Measurements from ENCODE around the gene GSG1L2.
A peak's percentile ranks its signal among the peaks of the same experiment; 100 is the strongest.

The GSG1L2 gene

GRCh38 chr17:9843152-9844010 is 21.5 kb upstream of the GSG1L2 start:
- H3K4me3 ChIP-seq (ENCODE audit: low read depth in 1 of 2, low read length in 2 of 2): no peak overlapping the region
- no peak overlapping the region for H3K27ac ChIP-seq (ENCODE audit: low read depth, low read length)

DNA sequence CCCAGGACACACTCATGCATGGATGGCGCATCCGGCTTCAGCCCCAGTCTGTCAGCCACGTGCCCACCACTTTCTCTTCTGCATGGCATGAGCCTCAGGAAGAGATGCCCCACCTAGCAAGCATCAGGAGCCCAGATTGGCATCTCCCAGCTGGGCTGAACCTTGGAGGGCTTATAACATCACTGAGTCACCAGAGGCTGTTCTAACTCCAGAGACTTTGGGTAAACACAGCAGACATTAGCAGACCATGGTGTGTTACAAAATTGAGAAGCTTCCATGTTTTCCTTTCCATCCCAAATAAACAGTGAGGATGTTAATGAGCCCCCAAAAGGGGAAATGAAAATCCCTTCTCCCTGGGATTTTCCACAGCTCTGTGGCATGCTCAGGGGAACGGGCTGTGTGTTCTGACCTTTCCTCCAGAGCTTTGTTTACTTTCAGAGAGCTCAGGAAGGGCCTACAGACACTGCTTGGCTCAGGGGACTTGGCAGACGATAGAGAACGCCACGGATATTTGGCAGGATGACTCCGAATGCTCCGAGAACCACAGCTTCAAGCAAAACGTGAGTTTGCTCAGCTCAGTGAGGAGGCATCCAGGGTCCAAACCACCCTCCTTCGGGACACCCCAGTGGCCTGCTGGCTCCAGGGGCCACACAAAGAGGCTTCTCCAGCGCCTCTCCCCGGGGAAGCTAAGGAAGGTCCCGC is 20.3 kb upstream of the GSG1L2 start:
- Histone ChIP-seq H3K4me3 (ENCODE audit: low read depth in 1 of 2, low read length in 2 of 2) (no peak overlapping the region), H3K27me3 (ENCODE audit: control insufficient read depth in 1 of 2, insufficient read depth in 2 of 2, low read length in 2 of 2) (no peaks in the 10 kb centered on the region), H3K36me3 (ENCODE audit: insufficient read depth, low read length) (no peaks in the 10 kb centered on the region), H3K27ac (ENCODE audit: low read depth, low read length) (peak overlapping the region; percentile 93), H3K9me3 (ENCODE audit: low read length) (no peaks in the 10 kb centered on the region), H3K9ac (ENCODE audit: low read length) (peak overlapping the region; percentile 15), H3K4me1 (ENCODE audit: insufficient read depth, low read length) (peaks cover 49% of the 10 kb centered on the region)

More at GRCh38 chr17:9843152-9844010, 21.5 kb upstream of the GSG1L2 start:
- H3K36me3 ChIP-seq (ENCODE audit: insufficient read depth, low read length): no peaks in the 10 kb centered on the region
- H3K27me3 ChIP-seq (ENCODE audit: control insufficient read depth in 1 of 2, insufficient read depth in 2 of 2, low read length in 2 of 2): no peaks in the 10 kb centered on the region
- no peaks in the 10 kb centered on the region for H3K9me3 ChIP-seq (ENCODE audit: low read length)
- peaks cover 38% of the 10 kb centered on the region for H3K4me1 ChIP-seq (ENCODE audit: insufficient read depth, low read length)
- no peak overlapping the region for H3K9ac ChIP-seq (ENCODE audit: low read length)

DNA sequence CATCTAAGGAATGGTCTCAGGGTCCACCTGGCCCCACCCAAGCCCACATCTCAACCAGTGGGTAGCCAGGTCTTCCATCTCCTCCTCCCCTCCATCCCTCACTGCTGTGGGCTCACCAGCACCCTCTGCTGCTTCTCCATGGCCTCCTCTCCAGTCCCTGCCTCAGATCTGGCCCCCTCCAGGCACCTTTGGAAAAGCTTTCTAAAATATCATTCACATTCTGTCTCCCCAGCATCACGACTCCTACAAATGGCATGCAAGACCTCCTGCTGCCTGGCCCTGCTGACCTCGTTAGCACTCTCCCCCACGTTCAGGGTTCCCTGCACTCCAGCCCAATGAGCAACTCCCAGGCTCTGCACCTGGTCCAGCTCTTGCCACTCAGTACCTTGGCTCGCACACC is 17.6 kb upstream of the GSG1L2 start:
- Histone ChIP-seq H3K9ac (ENCODE audit: low read length) (no peak overlapping the region), H3K9me3 (ENCODE audit: low read length) (no peaks in the 10 kb centered on the region), H3K4me3 (ENCODE audit: low read depth in 1 of 2, low read length in 2 of 2) (no peak overlapping the region), H3K36me3 (ENCODE audit: insufficient read depth, low read length) (no peaks in the 10 kb centered on the region), H3K4me1 (ENCODE audit: insufficient read depth, low read length) (peaks cover 51% of the 10 kb centered on the region), H3K27ac (ENCODE audit: low read depth, low read length) (no peak overlapping the region), H3K27me3 (ENCODE audit: control insufficient read depth in 1 of 2, insufficient read depth in 2 of 2, low read length in 2 of 2) (no peaks in the 10 kb centered on the region)

- H3K4me1 ChIP-seq (ENCODE audit: insufficient read depth, low read length): peaks cover 38% of the 10 kb centered on the region
- H3K9ac ChIP-seq (ENCODE audit: low read length): no peak overlapping the region
- H3K4me3 ChIP-seq (ENCODE audit: low read depth in 1 of 2, low read length in 2 of 2): peak overlapping the region in 1 of 2 donors; percentile 7
- H3K27ac ChIP-seq (ENCODE audit: low read depth, low read length): no peak overlapping the region
- H3K36me3 ChIP-seq (ENCODE audit: insufficient read depth, low read length): no peaks in the 10 kb centered on the region
- H3K27me3 ChIP-seq (ENCODE audit: control insufficient read depth in 1 of 2, insufficient read depth in 2 of 2, low read length in 2 of 2): no peaks in the 10 kb centered on the region
- no peaks in the 10 kb centered on the region for H3K9me3 ChIP-seq (ENCODE audit: low read length)
Observed at GRCh38 chr17:9837551-9838471, 15.9 kb upstream of the GSG1L2 start.

DNA sequence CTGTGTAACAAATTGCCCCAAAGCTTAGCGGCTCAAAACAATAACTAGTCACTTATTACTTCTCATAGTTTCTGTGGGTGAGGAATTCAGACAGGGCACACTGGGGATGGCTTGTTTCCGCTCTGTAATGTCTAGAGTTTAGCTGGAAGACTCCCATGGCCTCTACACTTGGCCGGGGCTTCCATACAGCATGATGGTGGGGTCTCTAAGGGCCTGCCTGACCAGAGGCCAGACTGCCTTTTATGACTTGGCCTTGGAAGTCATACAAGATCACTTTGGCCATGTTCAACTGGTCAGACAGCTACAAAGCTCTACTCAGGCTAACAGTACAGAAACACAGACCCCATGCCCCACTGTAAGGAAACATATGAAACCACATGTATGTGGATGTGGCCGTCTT is 12.0 kb upstream of the GSG1L2 start:
- H3K4me3 ChIP-seq (ENCODE audit: low read depth in 1 of 2, low read length in 2 of 2): no peak overlapping the region
- no peaks in the 10 kb centered on the region for H3K9me3 ChIP-seq (ENCODE audit: low read length)
- H3K27ac ChIP-seq (ENCODE audit: low read depth, low read length): no peak overlapping the region
- no peaks in the 10 kb centered on the region for H3K36me3 ChIP-seq (ENCODE audit: insufficient read depth, low read length)
- H3K4me1 ChIP-seq (ENCODE audit: insufficient read depth, low read length): peaks cover 22% of the 10 kb centered on the region
- no peak overlapping the region for H3K9ac ChIP-seq (ENCODE audit: low read length)
- H3K27me3 ChIP-seq (ENCODE audit: control insufficient read depth in 1 of 2, insufficient read depth in 2 of 2, low read length in 2 of 2): no peaks in the 10 kb centered on the region

GRCh38 chr17:9830711-9831110 is 8.8 kb upstream of the GSG1L2 start:
- Histone ChIP-seq H3K36me3 (ENCODE audit: insufficient read depth, low read length) (no peaks in the 10 kb centered on the region), H3K9ac (ENCODE audit: low read length) (no peak overlapping the region), H3K4me1 (ENCODE audit: insufficient read depth, low read length) (peaks cover 21% of the 10 kb centered on the region), H3K27me3 (ENCODE audit: control insufficient read depth in 1 of 2, insufficient read depth in 2 of 2, low read length in 2 of 2) (no peaks in the 10 kb centered on the region), H3K4me3 (ENCODE audit: low read depth in 1 of 2, low read length in 2 of 2) (no peak overlapping the region), H3K9me3 (ENCODE audit: low read length) (no peaks in the 10 kb centered on the region), H3K27ac (ENCODE audit: low read depth, low read length) (no peak overlapping the region)

- no peak overlapping the region for H3K27ac ChIP-seq (ENCODE audit: low read depth, low read length)
Observed at GRCh38 chr17:9829343-9829742, 7.5 kb upstream of the GSG1L2 start.

GRCh38 chr17:9828296-9829295 is 6.7 kb upstream of the GSG1L2 start:
- peak overlapping the region; percentile 55 for H3K27ac ChIP-seq (ENCODE audit: low read depth, low read length)
- no peak overlapping the region for H3K4me3 ChIP-seq (ENCODE audit: low read depth in 1 of 2, low read length in 2 of 2)
- no peaks in the 10 kb centered on the region for H3K36me3 ChIP-seq (ENCODE audit: insufficient read depth, low read length)
- no peaks in the 10 kb centered on the region for H3K9me3 ChIP-seq (ENCODE audit: low read length)
- H3K9ac ChIP-seq (ENCODE audit: low read length): no peak overlapping the region
- H3K4me1 ChIP-seq (ENCODE audit: insufficient read depth, low read length): peaks cover 21% of the 10 kb centered on the region
- no peaks in the 10 kb centered on the region for H3K27me3 ChIP-seq (ENCODE audit: control insufficient read depth in 1 of 2, insufficient read depth in 2 of 2, low read length in 2 of 2)

More at GRCh38 chr17:9829343-9829742, 7.5 kb upstream of the GSG1L2 start:
- Histone ChIP-seq H3K9ac (ENCODE audit: low read length) (no peak overlapping the region), H3K4me1 (ENCODE audit: insufficient read depth, low read length) (peaks cover 21% of the 10 kb centered on the region), H3K27me3 (ENCODE audit: control insufficient read depth in 1 of 2, insufficient read depth in 2 of 2, low read length in 2 of 2) (no peaks in the 10 kb centered on the region), H3K9me3 (ENCODE audit: low read length) (no peaks in the 10 kb centered on the region), H3K4me3 (ENCODE audit: low read depth in 1 of 2, low read length in 2 of 2) (no peak overlapping the region), H3K36me3 (ENCODE audit: insufficient read depth, low read length) (no peaks in the 10 kb centered on the region)

DNA sequence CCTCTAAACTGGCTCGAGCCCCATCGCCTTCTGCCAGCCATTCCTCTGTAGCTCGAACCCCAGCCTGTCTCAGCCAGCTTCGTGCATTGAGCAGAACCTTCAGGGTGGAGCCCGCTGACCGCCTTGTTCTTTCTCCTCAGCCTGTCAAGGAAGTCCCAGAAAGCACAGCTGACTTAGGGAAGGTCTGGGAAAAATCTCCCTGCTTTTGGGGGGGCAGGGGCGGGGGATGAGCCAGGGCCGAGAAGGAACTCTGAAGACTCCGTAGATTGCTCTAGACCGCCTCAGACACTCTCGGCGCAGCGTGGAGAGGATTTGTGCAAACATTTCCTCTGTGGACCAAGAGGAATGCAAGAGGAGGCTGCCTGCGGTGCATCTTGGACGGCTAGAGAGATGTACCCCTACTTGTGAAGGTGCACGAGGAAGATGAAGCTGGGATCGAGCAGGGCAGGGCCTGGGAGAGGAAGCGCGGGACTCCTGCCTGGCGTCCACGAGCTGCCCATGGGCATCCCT is 3.8 kb upstream of the GSG1L2 start, which contains the start of gene GLP2R:
Gene GLP2R (plus strand): TSS at position 284 of the 510 bp plus-strand sequence. CDS start 140 bp downstream, at position 424.
- Histone ChIP-seq H3K27ac (ENCODE audit: low read depth, low read length) (peak within 1 kb of the TSS; percentile 43), H3K36me3 (ENCODE audit: insufficient read depth, low read length) (no peaks in the 10 kb centered on the region), H3K27me3 (ENCODE audit: control insufficient read depth in 1 of 2, insufficient read depth in 2 of 2, low read length in 2 of 2) (no peaks in the 10 kb centered on the region), H3K4me3 (ENCODE audit: low read depth in 1 of 2, low read length in 2 of 2) (peak within 1 kb of the TSS in 1 of 2 donors; percentile 10), H3K4me1 (ENCODE audit: insufficient read depth, low read length) (peaks cover 21% of the 10 kb centered on the region), H3K9ac (ENCODE audit: low read length) (no peak within 1 kb of the TSS), H3K9me3 (ENCODE audit: low read length) (no peaks in the 10 kb centered on the region)

GRCh38 chr17:9824797-9825338 is 3.0 kb upstream of the GSG1L2 start:
- no peaks in the 10 kb centered on the region for H3K9me3 ChIP-seq (ENCODE audit: low read length)
- no peak overlapping the region for H3K4me3 ChIP-seq (ENCODE audit: low read depth in 1 of 2, low read length in 2 of 2)
- H3K27ac ChIP-seq (ENCODE audit: low read depth, low read length): no peak overlapping the region
- no peak overlapping the region for H3K9ac ChIP-seq (ENCODE audit: low read length)
- no peaks in the 10 kb centered on the region for H3K27me3 ChIP-seq (ENCODE audit: control insufficient read depth in 1 of 2, insufficient read depth in 2 of 2, low read length in 2 of 2)
- H3K36me3 ChIP-seq (ENCODE audit: insufficient read depth, low read length): no peaks in the 10 kb centered on the region
- peaks cover 18% of the 10 kb centered on the region for H3K4me1 ChIP-seq (ENCODE audit: insufficient read depth, low read length)

All from muscle layer of colon (tissue), 2 donors.